GM18873 (cell line): ENCODE measurements around the gene MEPCE.

Experiments
- ATAC-seq: cut with Tn5 transposase; IDR thresholded peaks from one replicate; pipeline ENCODE4 v1.9.1; 2021; ENCODE audit warnings: mild to moderate bottlenecking, moderate library complexity, moderate number of reproducible peaks; ENCODE audit not compliant: unreplicated experiment, low FRiP score

MEPCE gene

DNA sequence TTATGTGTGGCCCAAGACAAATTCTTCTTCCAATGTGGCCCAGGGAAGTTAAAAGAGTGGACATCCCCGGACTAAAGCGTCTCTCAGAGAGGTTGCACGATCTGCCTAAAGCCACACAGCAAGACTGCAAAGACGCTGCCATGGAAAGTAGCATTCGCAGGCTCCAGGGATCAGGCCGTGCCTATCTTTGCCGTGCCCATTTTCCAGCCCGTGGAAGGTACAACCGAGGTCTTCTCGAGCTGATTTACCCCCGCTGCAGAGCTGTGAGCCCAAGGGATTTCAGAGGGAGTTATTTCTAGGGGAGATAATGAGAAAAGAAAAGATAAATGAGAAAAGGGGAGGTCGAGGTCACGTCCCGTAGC is 53.1 kb downstream of the MEPCE start:
- no peak for ATAC-seq

- ATAC-seq: no peak
These were observed 53.6 kb downstream of the MEPCE start for GRCh38 chr7:100483090-100483721.
